OCI-LY3 (cell line): ENCODE results near the gene EPHB1.

Experiments used
- EZH2phosphoT487 ChIP-seq: fragments of 200-600 bp; shearing (Covaris generic); IDR thresholded peaks from 2 replicates; pipeline ENCODE4 v1.6.1; 2018; ENCODE audit warnings: antibody characterized with exemption, mixed run types, low read depth
- TF ChIP-seq, protein P1 (sequence below): fragments of 200-600, 300-600 bp; sonication (generic); IDR thresholded peaks from 2 replicates; pipeline ENCODE4 v1.5.1; 2014; ENCODE audit warnings: antibody characterized with exemption, low read length, low read depth

DNA sequence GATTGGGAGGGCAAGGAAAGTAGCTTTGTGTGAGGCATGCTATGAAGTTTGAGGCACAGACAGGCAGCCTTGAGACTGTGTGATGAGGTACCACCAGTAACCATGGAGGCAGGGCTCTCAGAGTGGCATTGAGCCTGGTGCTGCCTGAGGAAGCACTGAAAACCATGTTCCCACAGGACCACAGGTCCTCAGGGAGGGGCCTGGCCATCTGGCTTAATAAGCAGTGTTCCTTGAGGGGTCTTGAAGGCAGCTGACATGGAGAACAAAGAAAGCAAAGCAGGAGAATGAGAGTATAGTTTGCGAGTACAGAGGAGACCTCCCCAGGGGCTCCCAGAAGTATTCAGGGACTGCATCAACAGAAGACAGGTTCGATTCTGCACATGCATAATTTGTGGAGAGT is 346.6 kb downstream of the EPHB1 start:
- no peak for TF ChIP-seq EZH2phosphoT487
- TF ChIP-seq, protein P1, sequence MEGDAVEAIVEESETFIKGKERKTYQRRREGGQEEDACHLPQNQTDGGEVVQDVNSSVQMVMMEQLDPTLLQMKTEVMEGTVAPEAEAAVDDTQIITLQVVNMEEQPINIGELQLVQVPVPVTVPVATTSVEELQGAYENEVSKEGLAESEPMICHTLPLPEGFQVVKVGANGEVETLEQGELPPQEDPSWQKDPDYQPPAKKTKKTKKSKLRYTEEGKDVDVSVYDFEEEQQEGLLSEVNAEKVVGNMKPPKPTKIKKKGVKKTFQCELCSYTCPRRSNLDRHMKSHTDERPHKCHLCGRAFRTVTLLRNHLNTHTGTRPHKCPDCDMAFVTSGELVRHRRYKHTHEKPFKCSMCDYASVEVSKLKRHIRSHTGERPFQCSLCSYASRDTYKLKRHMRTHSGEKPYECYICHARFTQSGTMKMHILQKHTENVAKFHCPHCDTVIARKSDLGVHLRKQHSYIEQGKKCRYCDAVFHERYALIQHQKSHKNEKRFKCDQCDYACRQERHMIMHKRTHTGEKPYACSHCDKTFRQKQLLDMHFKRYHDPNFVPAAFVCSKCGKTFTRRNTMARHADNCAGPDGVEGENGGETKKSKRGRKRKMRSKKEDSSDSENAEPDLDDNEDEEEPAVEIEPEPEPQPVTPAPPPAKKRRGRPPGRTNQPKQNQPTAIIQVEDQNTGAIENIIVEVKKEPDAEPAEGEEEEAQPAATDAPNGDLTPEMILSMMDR = no peak
